PC-9 (cell line): ENCODE data around the gene TRIM26. TPM values are rescaled to one million over a fixed set of nuclear protein-coding genes. Genes with fewer than 3 reads are reported as not detected.
A peak's percentile ranks its signal among the peaks of the same experiment; 100 is the strongest.
"Not testable (repeated sequence)": the region's sequence is repeated elsewhere in the genome, so short reads cannot be mapped to it uniquely, and the experiment has no call there.

ENCODE experiments used
- BruUV-seq: library from RNA; stranded (reverse); fragments of 400-500 nt; replicated peaks from 2 replicates; lab custom pipeline; 2021; lab: Mats Ljungman, UMichigan
- CTCF ChIA-PET: fragments of 300-600 bp; sonication (Branson Sonifier 250); formaldehyde crosslinking; loops from one replicate; lab custom pipeline; 2022; ENCODE audit warnings: antibody characterized with exemption; lab: Charles Lee
- POLR2A ChIA-PET: fragments of 300-600 bp; sonication (Branson Sonifier 250); formaldehyde crosslinking; loops from one replicate; lab custom pipeline; 2022; ENCODE audit warnings: antibody characterized with exemption; ENCODE audit not compliant: unreplicated experiment; lab: Charles Lee
- DNase-seq, 2 experiments: peaks; one replicate each; pipeline versions ENCODE4 v3.0.0 to v3.0.0-alpha.2; 2015 to 2022; ENCODE audit warnings: mixed read lengths in 1 of 2
- H2AFZ ChIP-seq: fragments of 200-600 bp; sonication (generic); 2 replicates; pipeline ENCODE4 v1.8.1; 2017; ENCODE audit warnings: antibody characterized with exemption
- H3F3A ChIP-seq: fragments of 200-600 bp; sonication (generic); 2 replicates; pipeline ENCODE4 v1.8.1; 2017; ENCODE audit warnings: antibody characterized with exemption, mild to moderate bottlenecking, low read depth; ENCODE audit not compliant: insufficient read depth
- H3K27ac ChIP-seq: fragments of 200-600 bp; sonication (generic); 2 replicates; pipeline ENCODE4 v1.6.1; 2016; ENCODE audit warnings: mixed run types
- H3K27me3 ChIP-seq: fragments of 200-600 bp; sonication (generic); 2 replicates; pipeline ENCODE4 v1.6.1; 2016; ENCODE audit warnings: low read depth, mixed run types; ENCODE audit not compliant: insufficient read depth
- H3K36me3 ChIP-seq: fragments of 200-600 bp; sonication (generic); 2 replicates; pipeline ENCODE4 v1.6.1; 2016; ENCODE audit warnings: low read depth, mixed run types
- H3K4me1 ChIP-seq: fragments of 200-600 bp; sonication (generic); replicated peaks from 2 replicates; pipeline ENCODE4 v1.6.1; 2016; ENCODE audit warnings: mixed run types; ENCODE audit not compliant: insufficient read depth
- H3K4me2 ChIP-seq: fragments of 200-600 bp; sonication (generic); 2 replicates; pipeline ENCODE4 v1.6.1; 2017; ENCODE audit warnings: mixed run types
- H3K4me3 ChIP-seq: fragments of 200-600 bp; sonication (generic); 2 replicates; pipeline ENCODE4 v1.6.1; 2016; ENCODE audit warnings: mixed run types
- H3K79me2 ChIP-seq: fragments of 200-600 bp; sonication (generic); 2 replicates; pipeline ENCODE4 v1.6.1; 2017; ENCODE audit warnings: low read depth, mixed run types
- H3K9me2 ChIP-seq: fragments of 200-600 bp; sonication (generic); 2 replicates; pipeline ENCODE4 v1.8.1; 2017; ENCODE audit warnings: mild to moderate bottlenecking; ENCODE audit not compliant: insufficient read depth
- H3K9me3 ChIP-seq: fragments of 200-600 bp; sonication (generic); 2 replicates; pipeline ENCODE4 v1.8.1; 2016; ENCODE audit warnings: low read depth; ENCODE audit not compliant: insufficient read depth
- H4K20me1 ChIP-seq: fragments of 200-600 bp; sonication (generic); 2 replicates; pipeline ENCODE4 v1.8.1; 2017; ENCODE audit not compliant: insufficient read depth
- CTCF ChIP-seq: fragments of 200-600 bp; sonication (generic); conservative IDR thresholded peaks from 2 replicates; pipeline ENCODE4 v1.6.1; 2017; ENCODE audit warnings: mixed run types, antibody characterized with exemption, mild to moderate bottlenecking, moderate library complexity
- EZH2 ChIP-seq: fragments of 200-600 bp; sonication (generic); IDR thresholded peaks from 2 replicates; pipeline ENCODE4 v1.8.0; 2017; ENCODE audit warnings: antibody characterized with exemption, low read depth
- intact Hi-C: fragments of 100-400 bp; cut with micrococcal nuclease; formaldehyde crosslinking; loops from one replicate; pipeline ENCODE4 v1.10.0; 2022; ENCODE audit not compliant: unreplicated experiment
- total RNA-seq: library from RNA; stranded (reverse); gene quantifications from 2 replicates; pipeline ENCODE4 v1.2.3, GENCODE V29; 2021

The TRIM26 gene
- total RNA-seq, 1 experiment from 2014 or later = 53.9 TPM

- Histone ChIP-seq H3K4me3 (no peak overlapping the region), H3K9me3 (no peaks in the 10 kb centered on the region), H3F3A (no peaks in the 10 kb centered on the region), H3K4me2 (no peak overlapping the region), H3K4me1 (peaks cover 11% of the 10 kb centered on the region; the same call in 1 of the 2 replicates), H3K79me2 (no peaks in the 10 kb centered on the region), H3K36me3 (no peaks in the 10 kb centered on the region), H3K27ac (no peak overlapping the region), H3K27me3 (peaks cover 44% of the 10 kb centered on the region), H3K9me2 (no peaks in the 10 kb centered on the region), H2AFZ (no peak overlapping the region), H4K20me1 (no peaks in the 10 kb centered on the region; the same call in 1 of the 2 replicates)
- TF ChIP-seq EZH2 = no peak
- BruUV-seq = no TSS peak
- DNase-seq = peak in 1 of 2 experiments; percentile 53
- ChIA-PET CTCF (no interaction called here), POLR2A (no interaction called here)
- intact Hi-C loops = no loop called here
Observed at GRCh38 chr6:30259140-30260035, 46.2 kb upstream of the TRIM26 start.

- TF ChIP-seq EZH2 (no peak), CTCF (no peak)
- Histone ChIP-seq H2AFZ (no peak overlapping the region), H3K9me3 (no peaks in the 10 kb centered on the region), H3K4me1 (peaks cover under 1% of the 10 kb centered on the region; the same call in 1 of the 2 replicates), H3K4me3 (no peak overlapping the region), H3K36me3 (no peaks in the 10 kb centered on the region), H3K27ac (no peak overlapping the region), H3K27me3 (peaks cover 55% of the 10 kb centered on the region), H3K4me2 (no peak overlapping the region), H3K79me2 (no peaks in the 10 kb centered on the region), H3F3A (no peaks in the 10 kb centered on the region), H4K20me1 (no peaks in the 10 kb centered on the region; the same call in 1 of the 2 replicates), H3K9me2 (no peaks in the 10 kb centered on the region)
- POLR2A ChIA-PET = no interaction called here
- no TSS peak for BruUV-seq
- CTCF ChIA-PET = no interaction called here
- intact Hi-C loops = no loop called here
- DNase-seq = no peak
Observed at GRCh38 chr6:30258204-30258603, 45.0 kb upstream of the TRIM26 start.

GRCh38 chr6:30252417-30252816 lies 39.2 kb upstream of the TRIM26 start:
- intact Hi-C loops, H4K20me1 ChIP-seq, H3K27ac ChIP-seq, H3K9me3 ChIP-seq, H3K4me3 ChIP-seq, H2AFZ ChIP-seq, H3K9me2 ChIP-seq, DNase-seq, H3K4me1 ChIP-seq, H3K36me3 ChIP-seq, H3K79me2 ChIP-seq, POLR2A ChIA-PET, CTCF ChIA-PET, BruUV-seq, H3F3A ChIP-seq, H3K4me2 ChIP-seq: not testable (repeated sequence)
- peaks cover 43% of the 10 kb centered on the region; the same call in 1 of the 2 replicates for H3K27me3 ChIP-seq

GRCh38 chr6:30244560-30244959 lies 31.4 kb upstream of the TRIM26 start:
- no peak for TF ChIP-seq CTCF
- no peak for TF ChIP-seq EZH2
- peaks cover 48% of the 10 kb centered on the region for H3K27me3 ChIP-seq
- H3K9me3 ChIP-seq = no peaks in the 10 kb centered on the region
- H3K4me1 ChIP-seq = no peaks in the 10 kb centered on the region
- ChIA-PET CTCF (no interaction called here), POLR2A (no interaction called here)
- BruUV-seq = no TSS peak
- intact Hi-C loops = no loop called here
- H3F3A ChIP-seq = no peaks in the 10 kb centered on the region
- H3K27ac ChIP-seq = no peak overlapping the region
- H3K4me2 ChIP-seq = no peak overlapping the region
- no peak for DNase-seq
- H3K79me2 ChIP-seq = no peaks in the 10 kb centered on the region
- H3K36me3 ChIP-seq = no peaks in the 10 kb centered on the region
- H3K9me2 ChIP-seq = no peaks in the 10 kb centered on the region
- H4K20me1 ChIP-seq = no peaks in the 10 kb centered on the region
- no peak overlapping the region for H3K4me3 ChIP-seq
- H2AFZ ChIP-seq = no peak overlapping the region
